HG02840 (cell line): Measurements from ENCODE around the gene SNX9.
A peak's percentile ranks its signal among the peaks of the same experiment; 100 is the strongest.
"Not testable (repeated sequence)": the region's sequence is repeated elsewhere in the genome, so short reads cannot be mapped to it uniquely, and the experiment has no call there.

ENCODE experiments used
- ATAC-seq: cut with Tn5 transposase; IDR thresholded peaks from one replicate; pipeline ENCODE4 v1.9.1; 2021; ENCODE audit warnings: mild to moderate bottlenecking, moderate library complexity, moderate number of reproducible peaks; ENCODE audit not compliant: unreplicated experiment, low FRiP score

SNX9 gene

DNA sequence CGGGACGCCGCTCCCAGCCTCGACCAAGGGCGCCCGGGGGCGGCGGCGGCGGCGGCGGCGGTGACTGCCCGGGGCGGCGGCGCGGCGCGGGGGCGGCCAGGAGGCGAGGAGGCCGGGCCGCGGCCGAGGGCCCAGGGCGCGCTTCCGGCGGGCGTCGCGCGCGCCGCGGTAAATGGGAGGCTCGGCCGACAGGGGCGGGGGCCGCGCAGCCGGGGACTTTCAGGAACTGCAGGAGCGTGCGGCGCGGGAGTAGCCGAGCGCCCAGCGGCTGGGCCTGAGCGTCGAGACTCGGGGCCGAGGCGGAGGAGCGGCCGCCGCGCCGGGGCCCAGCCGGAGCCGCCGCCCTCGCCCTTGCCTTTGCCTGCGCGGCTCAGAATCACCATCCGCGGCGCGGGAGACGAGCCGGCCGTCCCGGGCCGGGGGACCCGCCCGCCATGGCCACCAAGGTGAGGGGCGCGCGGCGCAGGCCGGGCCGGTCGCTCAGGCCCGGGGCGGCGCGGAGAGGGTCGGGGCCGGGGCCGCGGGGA, at the start of gene SNX9:
Gene SNX9 (plus strand): TSS at position 246 of the 527 bp plus-strand sequence. CDS start 189 bp downstream, at position 435.
- peak; percentile 57 for ATAC-seq

DNA sequence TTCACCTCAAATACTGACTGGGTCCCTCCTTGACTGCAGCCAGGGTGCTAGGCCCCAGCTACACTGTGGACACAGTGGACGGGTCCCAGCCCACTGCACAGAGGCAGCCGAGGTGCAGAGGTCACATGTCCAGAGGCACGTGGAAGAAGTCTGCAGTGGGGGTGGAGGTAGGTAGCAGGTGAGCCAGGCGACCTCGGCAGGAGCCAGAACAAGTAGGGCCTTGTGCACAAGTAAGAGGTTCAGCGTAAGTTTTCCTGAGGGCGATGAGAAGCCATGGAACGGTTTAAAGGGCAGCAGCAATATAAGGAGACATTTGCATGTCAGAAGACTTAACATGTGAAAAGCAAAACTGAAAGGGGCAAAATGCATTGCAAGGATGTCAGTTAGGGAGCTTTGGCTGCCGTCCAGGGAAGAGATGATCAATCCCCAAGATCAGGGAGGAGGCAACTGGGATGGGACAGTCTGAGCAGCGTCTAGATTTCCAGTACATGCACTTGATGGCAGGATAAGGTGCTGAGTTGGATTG, 49.7 kb upstream of the SNX9 start:
- ATAC-seq, result no peak

DNA sequence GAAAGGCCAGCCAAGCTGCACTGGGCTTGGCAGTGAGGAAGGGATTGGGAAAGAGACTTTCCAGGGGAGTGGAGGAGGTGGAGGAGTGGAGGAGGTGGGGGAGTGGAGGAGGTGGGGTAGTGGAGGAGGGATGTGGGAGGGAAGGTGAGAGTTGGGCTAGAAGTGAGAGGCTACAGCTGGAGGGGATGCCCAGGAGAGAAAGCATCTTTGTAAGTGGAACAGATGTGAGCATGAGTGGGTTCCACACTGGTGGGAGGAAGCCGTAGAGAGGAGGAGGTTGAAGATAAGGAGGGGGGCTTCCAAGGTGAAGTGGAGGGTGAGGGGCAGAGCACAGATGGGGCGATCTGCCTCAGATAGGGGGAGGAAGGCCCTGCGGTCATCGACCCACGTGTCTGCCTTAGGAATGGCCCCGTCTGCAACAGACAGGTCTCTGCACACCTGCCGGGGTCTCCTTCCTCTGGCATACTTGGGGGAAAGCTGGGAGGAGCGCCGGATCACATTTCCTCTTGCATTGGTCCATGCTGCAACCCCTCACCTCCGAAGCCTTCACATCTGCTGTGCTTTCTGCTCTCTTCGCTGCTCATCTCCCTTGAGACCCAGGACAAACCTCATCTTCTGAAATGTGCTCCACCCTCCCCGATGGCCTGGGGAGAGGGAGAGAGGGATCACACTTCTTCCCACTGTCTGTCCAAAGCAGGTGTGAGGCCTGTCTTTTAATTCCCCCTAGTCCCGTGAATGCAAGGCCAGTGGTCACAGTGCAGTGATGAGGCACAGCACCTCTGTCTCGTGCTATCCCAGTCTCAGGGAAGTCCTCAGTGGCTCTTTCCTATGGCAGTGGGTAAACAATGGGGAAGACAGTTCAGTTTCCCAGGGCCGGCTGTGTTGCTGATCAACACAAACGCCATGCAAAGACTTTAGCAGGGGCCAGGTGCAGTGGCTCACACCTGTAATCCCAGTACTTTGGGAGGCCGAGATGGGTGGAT, 48.6 kb upstream of the SNX9 start:
- ATAC-seq, result no peak

DNA sequence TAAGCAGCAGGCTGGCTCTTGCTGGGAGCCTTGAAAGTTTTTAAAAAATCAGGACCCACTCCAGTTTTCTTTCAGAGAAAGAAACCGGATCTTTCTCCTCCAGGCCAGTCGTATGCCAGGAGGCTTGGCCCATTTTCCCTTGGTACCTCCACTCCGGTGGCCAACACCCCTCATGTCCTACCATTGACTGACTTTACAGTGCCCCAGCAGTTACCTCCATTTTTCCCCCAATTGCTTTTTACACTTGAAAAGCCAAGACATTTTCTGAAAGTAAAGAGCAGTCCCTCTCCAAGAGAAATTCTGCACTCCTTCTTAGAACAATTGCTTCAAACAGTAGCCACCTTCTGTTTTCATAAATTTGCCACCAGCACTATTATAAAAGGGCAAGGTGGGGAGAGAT, 47.7 kb upstream of the SNX9 start:
- ATAC-seq, result no peak

DNA sequence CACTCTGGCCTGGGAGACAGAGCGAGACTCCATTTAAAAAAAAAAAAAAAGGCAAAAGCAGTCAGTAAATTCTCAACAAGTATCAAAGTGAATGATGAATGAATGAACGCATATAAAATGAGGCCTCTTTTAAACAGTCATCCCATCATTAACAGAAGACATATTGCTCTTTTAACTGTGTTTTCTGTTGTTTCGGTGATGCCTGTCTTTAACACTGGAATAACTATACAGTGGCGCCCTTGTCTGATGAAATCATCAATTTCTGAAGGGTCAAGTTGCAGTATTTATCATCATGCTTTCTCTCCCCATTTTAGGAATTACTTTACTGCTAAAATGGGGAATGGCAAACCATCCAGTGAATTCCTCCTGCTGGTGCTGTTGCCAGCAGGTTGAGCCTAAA, 45.7 kb upstream of the SNX9 start:
- ATAC-seq, result no peak

DNA sequence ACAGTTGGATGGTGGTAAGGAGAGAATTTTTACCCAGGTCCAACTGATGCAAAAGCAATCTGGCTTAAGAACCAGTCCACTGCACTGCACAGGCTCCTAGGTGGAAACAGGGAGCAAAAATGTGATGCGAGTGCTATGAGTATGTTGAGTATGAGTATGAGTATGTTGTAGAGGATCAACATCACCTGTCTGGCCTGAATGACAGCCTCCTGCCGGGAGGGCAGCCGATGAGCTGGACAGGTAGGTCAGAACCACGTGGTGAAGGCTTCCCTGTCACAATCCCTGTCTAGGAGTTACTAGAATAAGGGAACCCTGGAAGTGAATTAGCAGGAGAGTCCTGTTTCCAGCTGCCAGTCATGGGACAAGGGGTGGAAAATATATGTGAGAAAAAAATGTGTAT, 44.3 kb upstream of the SNX9 start:
- ATAC-seq, result no peak

DNA sequence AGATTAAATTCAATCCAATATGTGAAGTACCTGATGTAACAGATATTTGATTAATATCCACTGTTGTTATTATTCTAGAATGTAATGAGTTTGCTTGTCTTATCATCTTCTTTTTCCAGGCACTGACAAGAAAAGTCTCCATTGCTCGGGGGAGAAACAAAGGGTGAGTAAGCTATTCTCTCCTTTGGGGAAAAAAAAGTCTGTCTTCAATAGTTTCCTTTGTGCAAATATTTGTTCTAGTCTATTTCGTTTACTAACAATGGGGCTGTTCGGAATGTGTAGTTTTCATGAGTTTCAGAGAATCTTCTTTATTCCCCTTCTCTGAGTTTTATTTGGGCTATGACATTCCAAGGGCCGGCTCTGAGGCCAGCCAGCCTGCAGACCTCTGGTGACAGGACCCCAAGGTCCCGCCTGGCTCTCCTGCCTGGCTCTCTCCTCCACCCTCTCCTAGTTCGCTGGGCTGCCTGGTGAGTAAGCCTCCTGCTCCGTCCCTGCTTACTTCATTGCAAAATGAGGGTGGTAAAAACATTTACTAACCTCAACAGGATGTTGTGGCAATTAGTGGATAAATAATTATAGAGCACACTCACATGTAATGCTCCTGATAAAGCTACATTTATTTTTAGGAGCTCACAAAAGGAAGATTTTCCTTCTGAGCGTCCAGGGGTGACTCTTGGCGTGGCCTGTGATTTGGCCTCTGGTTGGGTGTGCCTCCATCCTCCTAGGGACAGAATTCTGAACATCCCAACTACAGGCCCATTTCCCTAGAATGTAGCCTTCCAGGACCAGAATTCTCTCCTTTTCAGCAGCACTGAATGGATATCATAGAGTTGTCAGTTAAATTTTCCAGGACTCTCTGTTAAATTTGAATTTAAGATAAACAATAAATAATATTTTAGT, 43.1 kb upstream of the SNX9 start:
- ATAC-seq, result no peak

DNA sequence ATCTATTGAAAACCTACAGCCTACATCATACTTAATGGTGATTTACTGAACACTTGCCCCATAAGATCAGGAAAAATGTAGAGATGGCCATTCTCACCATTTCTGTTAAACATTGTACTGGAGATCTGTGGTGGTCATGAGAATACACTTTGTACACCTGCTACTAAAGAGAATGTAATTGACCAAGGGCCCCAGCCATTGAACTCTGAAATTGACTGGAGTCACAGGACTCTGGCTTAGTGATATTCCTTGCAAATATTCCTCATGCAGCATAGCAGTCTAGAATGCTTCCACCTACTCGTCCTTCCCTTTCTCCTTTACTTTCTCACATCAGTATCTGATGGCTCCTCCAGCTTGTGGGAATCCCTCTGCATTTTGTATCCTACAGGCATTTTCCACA, 37.4 kb upstream of the SNX9 start:
- ATAC-seq, result no peak

DNA sequence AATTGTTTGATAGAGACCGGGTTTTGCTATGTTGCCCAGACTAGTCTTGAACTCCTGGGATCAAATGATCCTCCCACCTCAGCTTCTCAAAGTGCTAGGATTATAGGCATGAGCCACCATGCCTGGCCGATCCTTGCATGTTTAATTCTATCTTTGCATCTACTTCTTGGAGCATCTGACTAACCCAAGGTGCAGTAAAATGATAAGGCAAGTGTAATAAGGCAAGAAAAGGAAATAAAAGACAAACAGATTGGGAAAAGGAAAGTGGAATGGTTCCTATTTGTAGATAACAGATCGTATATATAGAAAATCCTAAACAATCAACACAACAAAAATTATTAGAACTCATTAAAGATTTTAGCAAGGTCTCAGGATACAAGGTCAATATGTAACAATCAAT, 36.8 kb upstream of the SNX9 start:
- no peak for ATAC-seq

DNA sequence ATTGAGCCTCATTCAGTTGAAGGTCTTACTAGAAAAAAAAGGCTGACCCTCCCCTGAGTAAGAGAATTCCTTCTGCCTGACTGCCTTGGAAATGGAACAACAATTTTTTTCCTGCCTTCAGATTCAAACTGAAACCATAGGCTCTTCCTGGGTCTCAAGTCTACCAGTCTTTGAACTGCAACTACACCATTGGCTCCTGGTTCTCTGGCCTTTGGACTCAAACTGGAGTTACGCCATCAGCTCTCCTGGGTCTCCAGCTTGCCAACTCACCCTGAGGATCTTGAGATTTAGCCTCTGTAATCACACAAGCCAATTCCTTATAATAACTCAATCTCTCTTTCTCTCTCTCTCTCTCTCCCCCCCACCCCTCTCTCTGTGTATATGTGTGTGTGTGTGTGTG, 36.0 kb upstream of the SNX9 start:
- ATAC-seq, result no peak

DNA sequence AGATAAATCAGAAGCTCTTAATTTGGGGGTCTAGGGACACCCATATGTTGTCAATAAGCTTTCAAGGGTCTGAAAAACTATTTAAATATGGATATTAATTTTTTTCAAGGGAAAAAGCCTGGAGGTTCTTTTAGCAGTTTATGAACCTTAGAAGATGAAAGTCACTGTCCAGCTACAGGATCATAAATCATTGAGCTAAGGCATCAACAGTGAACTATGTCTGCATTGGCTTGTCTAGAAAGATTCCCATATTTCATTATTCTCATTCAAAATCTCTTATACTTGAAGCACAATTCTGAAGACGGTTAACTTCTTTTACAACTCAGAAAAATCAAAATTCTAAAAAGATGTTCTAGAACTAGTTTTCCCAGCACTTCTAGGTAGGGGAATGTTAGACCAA, 34.9 kb upstream of the SNX9 start:
- ATAC-seq, result no peak

DNA sequence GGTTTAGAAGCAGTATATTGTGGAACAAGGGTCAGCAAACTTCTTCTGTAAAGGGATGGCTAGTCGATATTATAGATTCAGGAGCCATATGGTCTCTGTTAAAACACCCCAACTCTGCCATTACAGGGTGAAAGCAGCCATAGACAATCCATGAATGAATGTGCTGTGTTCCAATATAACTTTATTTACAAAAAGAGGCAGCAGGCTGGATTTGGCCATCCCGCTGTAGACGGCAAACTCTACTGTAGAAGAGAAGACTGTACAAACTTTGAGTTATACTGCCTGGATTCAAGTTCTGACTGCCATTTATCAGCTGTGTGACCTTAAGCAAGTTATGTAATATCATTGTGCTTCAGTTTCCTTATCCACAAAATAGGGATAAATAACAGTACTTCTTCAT, 33.7 kb upstream of the SNX9 start:
- ATAC-seq, result no peak

DNA sequence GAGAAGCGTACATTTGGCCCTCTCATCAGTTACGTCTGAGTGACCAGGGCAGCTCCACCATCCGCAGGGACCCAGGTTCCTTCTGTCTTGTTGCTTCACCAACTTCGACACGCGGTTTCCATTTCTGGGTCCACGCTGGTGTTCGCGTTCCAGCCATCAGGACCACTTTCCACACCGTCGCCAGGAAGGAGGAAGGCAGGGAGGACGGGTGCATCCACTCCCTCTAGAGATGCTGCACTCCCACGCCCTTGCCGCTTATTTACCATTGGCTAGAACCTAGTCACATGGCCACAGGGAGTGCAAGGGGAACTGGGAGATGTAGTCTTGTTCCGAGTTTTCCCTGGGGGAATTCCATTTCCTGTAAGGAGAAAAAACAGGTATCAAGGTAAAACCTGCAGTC, 33.2 kb upstream of the SNX9 start:
- ATAC-seq, result no peak

DNA sequence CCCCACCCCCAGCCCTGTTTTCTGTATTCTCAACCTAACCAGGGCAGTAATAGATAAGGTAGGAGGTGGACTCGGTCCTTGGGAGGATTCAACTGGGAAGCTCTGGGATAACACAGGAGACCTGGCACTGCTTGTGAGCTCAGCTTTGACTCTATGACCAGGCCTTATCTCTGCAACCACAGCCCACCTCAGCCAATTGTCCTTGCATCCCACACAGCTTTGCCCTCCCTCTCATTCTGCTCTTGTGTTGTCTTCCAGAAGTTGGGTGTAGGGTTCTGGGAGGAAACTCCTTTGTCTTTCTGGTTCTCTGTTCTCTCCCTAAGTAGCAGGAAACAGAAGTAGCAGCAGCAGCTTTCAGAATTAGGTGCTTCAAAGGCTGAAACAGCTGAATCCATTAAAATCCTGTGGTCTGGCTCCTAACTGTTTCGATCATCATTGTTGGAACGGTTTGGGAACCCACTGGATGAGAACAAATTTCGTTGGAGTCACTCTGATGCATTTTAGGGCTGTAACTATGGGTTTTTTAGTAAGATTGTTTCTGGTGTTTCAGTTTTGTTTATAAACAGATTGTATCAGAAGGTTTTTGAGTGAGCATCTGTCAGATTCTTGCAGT, 32.4 kb upstream of the SNX9 start:
- no peak for ATAC-seq

DNA sequence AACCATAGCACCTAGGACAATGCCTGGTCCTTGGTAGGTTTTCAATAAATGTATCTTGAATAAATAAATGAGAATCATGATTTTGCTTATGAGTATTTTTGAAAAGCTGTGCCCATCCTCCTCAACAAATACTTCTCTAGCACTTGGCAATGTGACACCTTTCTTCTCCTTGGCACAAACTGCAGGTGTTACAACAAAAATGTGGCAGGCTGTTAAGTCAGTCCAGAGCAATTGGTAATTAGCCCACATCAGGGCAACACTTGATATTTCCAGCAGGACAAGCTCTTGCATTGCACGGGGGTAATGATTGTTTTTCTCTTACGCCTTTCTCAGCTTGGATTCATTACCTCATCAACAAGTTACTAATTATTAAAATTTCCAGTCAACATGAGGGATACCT, 31.6 kb upstream of the SNX9 start:
- no peak for ATAC-seq

DNA sequence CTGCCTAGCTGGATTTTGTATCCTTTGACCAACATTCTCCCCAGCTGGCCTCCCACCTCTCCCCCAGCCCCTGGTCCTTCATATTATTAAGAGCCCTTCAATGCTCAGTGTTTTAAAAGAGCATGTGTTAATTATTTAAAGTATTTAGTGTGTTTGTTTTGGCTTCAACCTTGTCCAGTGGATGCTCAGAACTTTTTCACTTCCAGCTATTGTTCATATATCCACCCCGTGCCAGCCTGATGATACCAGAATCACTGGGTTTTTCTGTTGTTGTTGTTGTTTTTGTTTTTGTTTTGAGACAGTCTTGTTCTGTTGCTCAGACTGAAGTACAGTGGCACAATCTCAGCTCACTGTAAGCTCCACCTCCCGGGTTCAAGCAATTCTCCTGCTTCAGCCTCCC, 30.4 kb upstream of the SNX9 start:
- ATAC-seq, result no peak

DNA sequence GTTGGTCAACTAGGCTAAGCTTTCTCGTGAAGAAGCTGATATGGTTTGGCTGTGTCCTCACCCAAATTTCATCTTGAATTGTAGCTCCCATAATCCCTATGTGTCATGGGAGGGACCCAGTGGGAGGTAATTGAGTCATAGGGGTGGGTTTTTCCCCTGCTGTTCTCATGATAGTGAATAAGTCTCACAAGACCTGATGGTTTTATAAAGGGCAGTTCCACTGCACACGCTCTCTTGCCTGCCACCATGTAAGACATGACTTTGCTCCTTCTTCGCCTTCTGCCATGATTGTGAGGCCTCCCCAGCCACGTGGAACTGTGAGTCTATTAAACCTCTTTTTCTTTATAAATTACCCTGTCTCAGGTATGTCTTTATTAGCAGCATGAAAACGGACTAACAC, 29.0 kb upstream of the SNX9 start:
- ATAC-seq, result not testable (repeated sequence)

DNA sequence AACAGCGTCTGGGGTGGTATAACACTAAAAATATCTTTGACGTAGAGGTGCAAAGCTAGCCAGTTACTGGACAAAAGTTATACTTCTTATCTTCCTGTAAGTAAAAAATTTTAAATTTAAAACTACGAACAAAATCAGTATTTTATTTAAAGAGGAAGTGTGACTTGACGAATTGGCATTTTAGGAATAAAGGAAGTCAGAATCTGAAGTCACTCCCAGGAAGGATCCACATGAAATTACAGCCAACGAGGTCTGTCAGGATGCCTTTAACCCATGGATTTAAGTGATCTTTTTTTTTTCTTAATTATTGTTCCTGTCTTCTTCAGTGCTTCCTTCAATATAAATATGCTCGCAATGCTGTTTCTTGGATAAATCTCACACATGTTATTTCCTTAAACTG, 27.2 kb upstream of the SNX9 start:
- no peak for ATAC-seq

DNA sequence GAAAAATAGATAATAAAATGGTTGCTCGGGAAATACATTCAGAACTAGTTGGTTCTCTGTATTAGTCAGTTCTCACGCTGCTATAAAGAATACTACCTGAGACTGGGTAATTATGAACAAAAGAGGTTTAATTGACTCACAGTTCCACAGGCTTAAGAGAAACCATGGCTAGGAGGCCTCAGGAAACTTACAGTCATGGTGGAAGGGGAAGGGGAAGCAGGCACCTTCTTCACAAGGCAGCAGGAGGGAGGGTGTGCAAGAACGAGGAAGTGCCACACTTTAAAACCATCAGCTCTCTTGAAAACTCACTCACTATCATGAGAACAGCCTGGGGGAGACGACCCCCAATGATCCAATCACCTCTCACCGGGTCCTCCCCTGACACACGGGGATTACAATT, 24.2 kb upstream of the SNX9 start:
- ATAC-seq, result no peak

DNA sequence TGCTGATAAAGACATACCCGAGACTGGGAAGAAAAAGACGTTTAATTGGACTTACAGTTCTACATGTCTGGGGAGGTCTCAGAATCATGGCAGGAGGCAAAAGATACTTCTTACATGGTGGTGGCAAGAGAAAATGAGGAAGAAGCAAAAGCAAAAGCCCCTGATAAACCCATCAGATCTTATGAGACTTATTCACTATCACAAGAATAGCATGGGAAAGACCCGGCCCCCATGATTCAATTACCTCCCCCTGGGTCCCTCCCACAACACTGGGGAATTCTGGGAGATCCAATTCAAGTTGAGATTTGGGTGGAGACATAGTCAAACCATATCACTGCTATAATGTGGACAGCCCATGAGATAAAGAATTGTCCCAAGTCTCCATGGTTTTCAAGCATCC, 23.5 kb upstream of the SNX9 start:
- not testable (repeated sequence) for ATAC-seq
